Breast epithelium (tissue), 3 donors: ENCODE results near the gene NSD2.

Experiments
- CTCF ChIP-seq, 3 donors: fragments of 450-650 bp; IDR thresholded peaks; one replicate each; pipeline ENCODE4 v1.5.1; 2016 to 2017; ENCODE audit warnings: antibody characterized with exemption in 3 of 3, mild to moderate bottlenecking in 3 of 3, moderate library complexity in 3 of 3
- POLR2AphosphoS5 ChIP-seq, 3 donors: sonication (generic); formaldehyde crosslinking; IDR thresholded peaks; one replicate each; pipeline ENCODE4 v1.6.1; 2017; ENCODE audit warnings: antibody characterized with exemption in 3 of 3

- peak in 1 of 3 donors; percentile 17 for TF ChIP-seq CTCF (IDR thresholded peaks at IDR 0.05)
- no peak for TF ChIP-seq POLR2AphosphoS5 (IDR thresholded peaks at IDR 0.05)
These were observed 138.5 kb downstream of the NSD2 start for GRCh38 chr4:2009651-2010233.
